RWPE1 (cell line): ENCODE results near the gene HRH1.

Experiments used
- CTCF ChIA-PET: fragments of 350-600 bp; sonication (Branson Sonifier 250); formaldehyde crosslinking; extraction: SDS; loops from one replicate; lab custom pipeline; 2021; lab: Yijun Ruan, JAX
- POLR2A ChIA-PET: fragments of 400-600 bp; formaldehyde crosslinking; extraction: SDS; loops from one replicate; lab custom pipeline; 2020; ENCODE audit warnings: antibody characterized with exemption; ENCODE audit not compliant: low non-redundant PET; lab: Yijun Ruan, JAX
- DNase-seq: peaks from one replicate; pipeline ENCODE4 v3.0.0; 2012; ENCODE audit warnings: low spot score
- H3K27ac ChIP-seq: fragments of 450-650 bp; 2 replicates; pipeline ENCODE4 v1.5.1; 2017
- CTCF ChIP-seq: fragments of 450-650 bp; conservative IDR thresholded peaks from 2 replicates; pipeline ENCODE4 v1.5.1; 2017; ENCODE audit warnings: low read depth, mild to moderate bottlenecking

The HRH1 gene

DNA sequence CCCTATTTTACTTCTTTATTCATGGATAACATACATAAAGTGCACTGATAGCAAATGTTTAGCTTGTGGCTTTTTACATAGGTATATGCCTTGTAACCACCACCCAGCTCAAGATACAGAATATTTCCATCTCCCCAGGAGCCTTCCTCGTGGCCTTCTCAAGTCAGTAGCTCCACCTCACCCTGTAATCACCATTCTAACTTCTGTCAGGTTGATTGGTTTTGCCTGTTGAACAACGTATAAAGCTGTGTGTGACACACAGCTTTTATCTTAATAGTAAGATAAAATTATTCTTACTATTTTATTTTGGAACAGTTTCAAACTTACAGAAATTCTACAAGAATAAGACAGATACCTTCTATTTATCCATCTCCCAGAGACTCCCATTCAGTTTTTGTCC is 131.2 kb downstream of the HRH1 start:
- TF ChIP-seq CTCF = no peak
- no peak for DNase-seq
- H3K27ac ChIP-seq = peak overlapping the region; percentile 23; the same call in 1 of the 2 replicates
- CTCF ChIA-PET = interaction anchor here (0.7 kb wide), 1 partner anchor 1982 kb away, joined by 3 read pairs; no protein-coding TSS in a partner anchor
- POLR2A ChIA-PET = no interaction called here

- no peak for TF ChIP-seq CTCF
- peak overlapping the region; percentile 87 for H3K27ac ChIP-seq
- DNase-seq = no peak
- ChIA-PET POLR2A (no interaction called here), CTCF (interaction anchor here (1.1 kb wide), 1 partner anchor 39 kb away, joined by 3 read pairs; no protein-coding TSS in a partner anchor)
These were observed 133.1 kb downstream of the HRH1 start for GRCh38 chr3:11287404-11287803.

DNA sequence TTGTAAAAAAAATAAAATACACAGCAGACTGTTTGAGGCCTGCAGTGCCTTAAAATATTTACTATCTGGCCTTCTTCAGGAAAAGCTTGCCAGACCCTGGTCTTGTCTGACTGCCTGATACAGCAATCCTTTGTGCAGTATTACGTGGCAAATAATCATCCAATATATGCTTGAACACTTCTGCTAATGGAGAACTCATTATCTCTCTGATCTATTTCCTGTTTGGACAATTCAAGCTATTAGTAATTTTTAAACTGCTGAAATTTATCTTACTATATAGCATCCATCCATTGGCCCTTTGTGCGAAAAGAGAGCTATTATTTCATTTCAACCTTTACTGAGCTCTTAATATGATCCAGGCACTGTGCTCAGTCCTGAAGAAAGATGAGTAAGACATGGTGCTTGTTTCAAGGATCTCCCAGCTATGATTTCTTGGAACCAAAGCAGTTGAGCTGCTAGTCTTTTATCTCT is 133.8 kb downstream of the HRH1 start:
- peak overlapping the region; percentile 87; the same call in 1 of the 2 replicates for H3K27ac ChIP-seq
- no peak for TF ChIP-seq CTCF
- DNase-seq = no peak
- CTCF ChIA-PET = interaction anchor here (0.6 to 1.1 kb wide), 2 partner anchors 39 to 52 kb away, joined by 3 read pairs; no protein-coding TSS in a partner anchor
- POLR2A ChIA-PET = no interaction called here

DNA sequence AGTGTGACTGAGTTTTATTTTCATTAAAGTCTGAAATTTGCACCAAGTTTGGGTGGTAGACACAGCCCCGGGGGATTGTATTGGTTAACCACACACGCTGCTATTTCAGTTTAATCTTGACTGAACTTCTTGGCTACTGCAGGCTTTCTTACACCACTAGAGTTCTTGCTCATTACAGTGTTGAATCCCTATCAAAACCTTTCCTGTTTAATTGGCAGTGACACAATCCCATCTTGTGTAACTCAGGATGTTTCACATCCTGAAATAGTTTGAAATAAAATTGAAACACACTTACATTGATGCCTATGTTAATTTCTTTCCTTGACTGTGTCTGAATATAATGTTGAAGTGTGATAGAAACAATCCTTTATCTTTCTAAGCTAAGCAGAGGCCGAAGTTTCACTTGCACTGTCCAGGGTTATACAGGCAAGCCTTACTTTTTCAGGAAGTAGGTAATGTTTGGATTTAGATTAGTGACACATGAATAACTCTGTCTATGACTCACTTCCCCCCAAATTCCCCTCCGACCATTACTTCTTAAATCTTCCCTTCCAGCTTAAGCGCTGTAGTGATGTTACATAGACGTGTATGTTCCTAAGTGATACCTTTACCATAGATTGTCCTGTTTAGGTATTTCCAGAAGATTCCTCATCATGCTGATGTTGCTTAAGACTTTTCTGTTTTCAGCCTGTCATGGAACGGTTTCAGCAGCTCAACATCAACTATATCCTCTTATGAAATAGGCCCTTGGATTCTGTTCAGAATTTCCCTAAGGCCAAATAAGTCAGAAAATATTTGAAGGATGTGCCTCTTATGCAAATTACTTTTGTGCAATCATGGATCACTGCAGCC is 134.7 kb downstream of the HRH1 start:
- H3K27ac ChIP-seq = peak overlapping the region; percentile 94
- ChIA-PET POLR2A (interaction anchor here (0.6 to 0.8 kb wide), 2 partner anchors 9 to 152 kb away, joined by 3 to 4 read pairs; no protein-coding TSS in a partner anchor), CTCF (no interaction called here)
- no peak for TF ChIP-seq CTCF
- DNase-seq = peak; percentile 67

- TF ChIP-seq CTCF = no peak
- peak overlapping the region; percentile 94 for H3K27ac ChIP-seq
- no peak for DNase-seq
- ChIA-PET POLR2A (no interaction called here), CTCF (interaction anchor here (0.7 kb wide), 1 partner anchor 134 kb away, joined by 3 read pairs; no protein-coding TSS in a partner anchor)
These were observed 135.6 kb downstream of the HRH1 start for GRCh38 chr3:11289864-11290263.

DNA sequence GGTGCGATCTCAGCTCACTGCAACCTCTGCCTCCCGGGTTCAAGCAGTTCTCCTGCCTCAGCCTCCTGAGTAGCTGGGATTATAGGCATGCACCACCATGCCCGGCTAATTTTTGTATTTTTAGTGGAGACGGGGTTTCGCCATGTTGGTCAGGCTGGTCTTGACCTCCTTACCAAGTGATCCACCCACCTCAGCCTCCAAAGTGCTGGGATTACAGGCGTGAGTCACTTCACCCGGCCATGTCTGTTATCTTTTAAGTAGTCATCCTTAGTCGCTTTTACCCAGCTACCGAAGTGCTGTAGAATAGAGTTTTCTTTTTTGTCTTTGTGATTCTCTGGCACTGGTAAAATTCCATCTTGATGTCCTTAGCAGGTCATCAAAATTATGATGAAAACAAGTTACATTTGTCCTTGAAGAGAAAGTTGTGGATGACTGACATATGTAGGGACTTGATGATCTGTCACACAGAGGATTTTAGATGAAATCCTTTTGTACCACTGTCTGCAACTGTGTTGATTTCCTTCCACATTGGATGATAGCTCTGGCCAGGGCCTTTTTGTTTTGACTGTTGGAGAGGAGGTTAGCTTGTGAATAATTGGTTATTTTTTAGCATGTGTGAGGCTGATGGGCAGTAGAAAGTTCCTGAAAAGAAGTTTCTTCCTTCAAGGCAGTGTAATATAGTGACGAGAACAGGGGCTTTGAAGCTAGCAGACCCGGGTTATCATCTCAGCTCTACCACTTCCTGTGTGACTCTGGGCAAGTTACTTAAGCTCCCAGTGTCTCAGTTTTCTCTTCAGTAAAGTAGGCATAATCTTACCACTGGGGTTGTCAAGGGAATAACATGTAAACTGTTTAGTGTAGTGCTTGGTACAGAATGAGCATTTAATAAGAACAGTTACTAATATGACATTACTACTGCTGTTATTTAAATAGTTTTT is 136.7 kb downstream of the HRH1 start:
- TF ChIP-seq CTCF = no peak
- POLR2A ChIA-PET = no interaction called here
- peak overlapping the region; percentile 94 for H3K27ac ChIP-seq

More for the DNA sequence above, 136.7 kb downstream of the HRH1 start:
- CTCF ChIA-PET = no interaction called here
- DNase-seq = no peak
